Choroid plexus epithelial cell (primary cell): ENCODE measurements around the gene ADORA2B.

Experiments
- DNase-seq: peaks from one replicate; pipeline ENCODE4 v3.0.0-alpha.2; 2010; ENCODE audit warnings: low read depth
- H3K4me3 ChIP-seq: 2 replicates; pipeline ENCODE4 v1.5.1; 2011; ENCODE audit warnings: low read depth, mild to moderate bottlenecking, control low read depth, low read length, moderate library complexity
- CTCF ChIP-seq: conservative IDR thresholded peaks from 2 replicates; pipeline ENCODE4 v1.5.1; 2011; ENCODE audit warnings: low read depth, mild to moderate bottlenecking, control low read depth, inconsistent platforms, low read length, moderate library complexity

ADORA2B gene

DNA sequence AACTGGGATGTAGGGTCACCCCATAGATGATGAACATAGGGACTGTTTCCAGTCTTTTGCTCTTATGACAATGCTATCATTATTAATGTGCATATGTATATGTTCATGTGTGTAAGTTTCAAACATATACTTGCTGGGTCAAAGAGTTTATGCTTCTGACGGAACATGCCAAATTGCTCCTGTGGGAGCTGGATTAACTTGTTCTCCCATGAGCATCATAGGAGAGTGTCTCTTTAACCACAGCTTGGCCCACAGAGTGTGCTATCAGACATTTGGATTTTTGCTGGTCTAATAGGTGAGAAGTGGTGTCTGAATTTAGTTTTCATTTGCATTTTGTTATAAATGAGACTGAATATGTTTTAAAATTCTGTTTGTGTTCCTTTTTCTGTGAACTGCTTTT, 22.3 kb upstream of the ADORA2B start:
- TF ChIP-seq CTCF: no peak
- H3K4me3 ChIP-seq: no peak overlapping the region
- DNase-seq: no peak

DNA sequence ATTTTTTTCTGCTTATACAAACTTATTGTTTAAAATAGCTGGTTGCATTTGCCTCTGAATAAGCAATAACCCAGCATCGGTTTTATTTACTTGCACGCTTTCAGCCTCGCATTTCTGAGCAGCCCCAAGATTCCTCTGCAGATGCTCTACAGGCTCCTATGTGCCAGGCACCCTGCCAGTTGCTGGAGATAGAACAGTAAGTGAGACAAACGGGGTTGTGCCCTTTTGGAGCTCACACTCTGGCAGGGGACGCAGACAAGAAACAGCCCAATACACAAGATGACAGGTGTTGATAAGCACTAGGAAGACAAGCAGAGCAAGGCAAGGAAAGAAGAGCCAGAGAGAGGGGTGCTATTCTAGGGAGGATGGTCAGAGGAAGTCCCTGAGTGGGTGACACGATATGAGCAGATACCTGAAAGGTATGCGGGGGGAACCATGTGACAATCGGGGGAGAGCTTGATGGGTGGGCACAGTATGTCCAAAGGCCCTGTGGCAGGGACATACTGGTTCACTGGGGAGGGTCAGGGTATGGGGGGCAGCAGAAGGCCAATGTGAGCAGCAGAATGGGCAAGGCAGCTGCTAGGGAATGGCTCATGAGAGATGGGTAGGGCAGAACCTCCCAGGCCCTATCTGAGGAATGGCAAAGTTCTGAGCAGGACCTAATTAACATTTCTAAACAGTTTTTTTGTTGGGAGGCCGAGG, 18.7 kb upstream of the ADORA2B start:
- H3K4me3 ChIP-seq: no peak overlapping the region
- DNase-seq: peak; percentile 26
- TF ChIP-seq CTCF: no peak

DNA sequence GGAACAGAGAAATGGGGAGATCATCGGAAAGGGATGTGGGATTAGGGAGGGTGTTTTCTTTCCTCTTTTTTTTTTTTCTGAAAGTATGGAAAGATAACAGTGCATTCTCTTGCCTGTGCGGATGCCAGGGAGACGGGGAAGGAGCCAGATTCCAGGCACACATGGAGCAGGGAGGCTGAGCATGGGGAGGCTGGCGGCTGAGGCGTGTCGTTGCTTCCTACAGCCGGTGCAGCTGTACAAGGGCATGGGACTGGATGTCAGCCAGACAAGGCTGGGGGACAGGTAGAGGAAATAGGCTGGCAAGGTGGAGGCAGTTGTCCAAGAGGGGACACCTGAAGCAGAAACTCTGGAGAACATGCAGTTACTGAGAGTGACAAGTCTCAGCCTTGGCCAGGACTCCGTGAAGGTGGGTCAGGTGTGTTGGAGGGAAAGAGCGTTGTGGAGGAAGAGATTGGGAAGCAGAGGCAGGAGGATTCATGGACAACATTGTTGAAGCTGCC, 16.6 kb upstream of the ADORA2B start:
- no peak for TF ChIP-seq CTCF

GRCh38 chr17:15929941-15930340, 15.0 kb upstream of the ADORA2B start:
- no peak for DNase-seq
- no peak for TF ChIP-seq CTCF
- H3K4me3 ChIP-seq: no peak overlapping the region

More for the DNA sequence above, 16.6 kb upstream of the ADORA2B start:
- DNase-seq: no peak
- H3K4me3 ChIP-seq: no peak overlapping the region

GRCh38 chr17:15930426-15930825, 14.5 kb upstream of the ADORA2B start:
- H3K4me3 ChIP-seq: no peak overlapping the region
- no peak for TF ChIP-seq CTCF
- DNase-seq: no peak

- no peak overlapping the region for H3K4me3 ChIP-seq
- no peak for TF ChIP-seq CTCF
- DNase-seq: no peak
Measured at GRCh38 chr17:15931394-15931793, 13.5 kb upstream of the ADORA2B start.

GRCh38 chr17:15934866-15935265, 10.1 kb upstream of the ADORA2B start:
- no peak overlapping the region for H3K4me3 ChIP-seq
- no peak for TF ChIP-seq CTCF
- DNase-seq: no peak
